GM13976 (cell line): ENCODE results near the gene PLEKHM3.

ENCODE experiments used
- DNase-seq: peaks from one replicate; pipeline ENCODE4 v3.0.0; 2012; ENCODE audit warnings: low spot score
- CTCF ChIP-seq: IDR thresholded peaks from 2 replicates; pipeline ENCODE4 v1.5.1; 2012; ENCODE audit warnings: borderline replicate concordance, mild to moderate bottlenecking; ENCODE audit not compliant: insufficient read depth; ENCODE audit errors: extremely low read depth, missing control alignments, control extremely low read depth
- in situ Hi-C: fragments of 300-500 bp; cut with MboI; formaldehyde crosslinking; loops from one replicate; pipeline ENCODE4 v1.12.0; 2022; ENCODE audit warnings: low sequenced_read_pairs, mixed read lengths, inconsistent platforms; ENCODE audit not compliant: unreplicated experiment

PLEKHM3 gene

DNA sequence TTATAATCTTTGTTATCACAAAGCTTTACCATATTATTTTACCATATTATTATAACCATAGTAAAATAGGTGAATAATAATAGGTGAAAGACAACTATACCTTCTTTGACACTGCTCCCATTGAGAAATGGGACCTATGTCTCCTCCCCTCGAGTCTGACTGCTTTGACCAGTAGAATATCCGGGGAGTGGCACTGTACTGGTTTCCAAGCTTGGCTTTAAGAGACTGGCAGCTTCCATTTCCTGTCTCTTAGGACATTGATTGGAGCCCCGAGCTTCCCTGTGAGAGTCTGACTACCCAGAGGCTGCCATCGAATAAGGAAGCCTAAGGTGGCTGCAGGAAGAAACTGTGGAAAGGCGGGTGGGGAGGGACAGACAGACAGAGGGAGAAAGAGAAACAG is 40.1 kb upstream of the PLEKHM3 start:
- in situ Hi-C loops, result loop anchor here (10.0 kb wide), 1 partner anchor 321 kb away; no protein-coding TSS in a partner anchor
- no peak for TF ChIP-seq CTCF
- no peak for DNase-seq

- TF ChIP-seq CTCF, result no peak
- in situ Hi-C loops, result loop anchor here (10.0 kb wide), 1 partner anchor 320 kb away; no protein-coding TSS in a partner anchor
- no peak for DNase-seq
These were observed 39.1 kb upstream of the PLEKHM3 start for GRCh38 chr2:208064220-208064961.

- in situ Hi-C loops, result loop anchor here (10.0 kb wide), 1 partner anchor 318 kb away; no protein-coding TSS in a partner anchor
- no peak for TF ChIP-seq CTCF
- no peak for DNase-seq
These were observed 37.6 kb upstream of the PLEKHM3 start for GRCh38 chr2:208062961-208063360.

DNA sequence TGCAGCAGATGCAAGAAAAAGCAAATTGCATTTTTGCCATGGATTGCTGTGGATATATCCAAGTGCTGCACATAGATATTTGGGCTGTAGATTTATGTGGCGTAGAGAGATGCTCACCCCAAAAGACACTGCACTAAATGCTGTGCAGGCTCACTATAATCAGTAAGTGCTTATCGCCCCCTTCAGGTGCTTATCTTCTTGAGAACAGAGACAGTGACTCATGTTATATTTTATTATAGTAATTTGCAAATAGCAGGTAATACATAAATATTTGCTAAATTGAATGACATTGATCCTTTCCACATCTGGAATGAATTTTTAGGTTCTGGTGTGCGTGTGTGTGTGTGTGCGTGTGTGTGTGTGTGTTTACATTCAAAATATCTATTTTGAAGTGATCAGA is 36.8 kb upstream of the PLEKHM3 start:
- DNase-seq, result no peak
- in situ Hi-C loops, result loop anchor here (10.0 kb wide), 1 partner anchor 317 kb away; no protein-coding TSS in a partner anchor
- TF ChIP-seq CTCF, result no peak

DNA sequence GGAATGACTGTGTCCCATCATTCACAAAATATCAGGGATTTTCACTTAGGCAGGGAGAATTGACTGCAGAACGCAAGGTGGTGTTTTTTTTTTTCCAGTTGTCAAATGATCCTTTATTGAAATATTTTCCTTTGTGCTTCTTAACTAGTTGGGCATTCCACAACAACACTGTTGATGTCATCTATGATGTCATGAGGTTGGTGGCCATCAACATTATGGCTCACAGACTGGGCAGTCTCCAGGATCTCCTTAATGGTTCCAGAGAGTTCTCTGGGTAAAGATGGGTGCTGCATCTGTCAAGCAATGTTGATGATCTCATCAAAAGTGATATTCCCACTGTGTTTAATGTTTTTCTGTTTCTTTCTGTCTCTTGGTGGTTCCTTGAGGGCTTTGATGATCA is 31.8 kb upstream of the PLEKHM3 start:
- TF ChIP-seq CTCF, result no peak
- DNase-seq, result no peak
- in situ Hi-C loops, result no loop called here

DNA sequence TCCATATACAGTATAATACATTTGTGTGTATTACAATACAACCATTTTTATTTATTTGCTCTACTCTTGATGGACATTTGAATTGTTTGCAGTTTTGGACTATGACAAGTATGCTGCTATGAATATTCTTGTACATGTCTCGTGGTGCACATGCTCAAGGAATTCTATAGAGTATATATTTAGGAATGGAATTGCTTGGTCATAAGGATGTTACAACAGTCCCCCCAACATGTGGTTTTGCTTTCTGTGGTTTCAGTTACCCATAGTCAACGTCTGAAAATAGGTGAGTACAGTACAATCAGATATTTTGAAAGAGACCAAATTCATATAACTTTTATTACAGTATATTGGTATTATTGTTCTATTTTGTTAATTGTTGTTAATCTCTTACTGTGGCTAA is 24.1 kb upstream of the PLEKHM3 start:
- DNase-seq, result no peak
- in situ Hi-C loops, result no loop called here
- no peak for TF ChIP-seq CTCF
